HG03103 (cell line): ENCODE results near the gene CYP27C1.

Experiments
- ATAC-seq: cut with Tn5 transposase; IDR thresholded peaks from one replicate; pipeline ENCODE4 v1.9.1; 2021; ENCODE audit warnings: low read depth; ENCODE audit not compliant: unreplicated experiment

Gene CYP27C1

GRCh38 chr2:127195140-127196074, 24.7 kb downstream of the CYP27C1 start:
- ATAC-seq = no peak

GRCh38 chr2:127194447-127194846, 25.7 kb downstream of the CYP27C1 start:
- ATAC-seq = no peak

- no peak for ATAC-seq
Observed at GRCh38 chr2:127193967-127194280, 26.2 kb downstream of the CYP27C1 start.

GRCh38 chr2:127193164-127193966, 26.7 kb downstream of the CYP27C1 start:
- no peak for ATAC-seq

GRCh38 chr2:127191331-127192219, 28.5 kb downstream of the CYP27C1 start:
- ATAC-seq = no peak

- no peak for ATAC-seq
Observed at GRCh38 chr2:127188797-127189196, 31.3 kb downstream of the CYP27C1 start.

- no peak for ATAC-seq
Observed at GRCh38 chr2:127187831-127188230, 32.3 kb downstream of the CYP27C1 start.

- no peak for ATAC-seq
Observed at GRCh38 chr2:127187081-127187775, 32.9 kb downstream of the CYP27C1 start.

- no peak for ATAC-seq
Observed at GRCh38 chr2:127185705-127186104, 34.4 kb downstream of the CYP27C1 start.

GRCh38 chr2:127185093-127185492, 35.0 kb downstream of the CYP27C1 start:
- no peak for ATAC-seq

- ATAC-seq = no peak
Observed at GRCh38 chr2:127183771-127184170, 36.3 kb downstream of the CYP27C1 start.

GRCh38 chr2:127182626-127183458, 37.3 kb downstream of the CYP27C1 start:
- ATAC-seq = no peak

- ATAC-seq = no peak
Observed at GRCh38 chr2:127181851-127182250, 38.2 kb downstream of the CYP27C1 start.

- no peak for ATAC-seq
Observed at GRCh38 chr2:127179766-127180165, 40.3 kb downstream of the CYP27C1 start.

GRCh38 chr2:127177617-127178263, 42.4 kb downstream of the CYP27C1 start:
- ATAC-seq = no peak

GRCh38 chr2:127176371-127177311, 43.5 kb downstream of the CYP27C1 start:
- ATAC-seq = no peak

GRCh38 chr2:127175751-127176354, 44.2 kb downstream of the CYP27C1 start:
- ATAC-seq = no peak
